Head of caudate nucleus (tissue), 42 donors: ENCODE results near the gene CAPZA1.

Experiments
- DNase-seq, 42 donors: peaks; one replicate each; pipeline versions ENCODE4 v3.0.0 to v3.0.0-alpha.2; 2020 to 2021; ENCODE audit warnings: mixed read lengths in 7 of 42
- intact Hi-C: fragments of 100-400 bp; cut with DNase I; formaldehyde crosslinking; loops from one replicate; pipeline ENCODE4 v1.15.0; 2022

The CAPZA1 gene

GRCh38 chr1:112707221-112708001 is 87.8 kb downstream of the CAPZA1 start:
- intact Hi-C loops = loop anchor here (2.0 to 10.0 kb wide), 3 partner anchors 83 to 313 kb away; partner anchors contain the start of gene CTTNBP2NL
- peak; percentile 55 to 91 (median 82) for DNase-seq

GRCh38 chr1:112708002-112708448 is 88.4 kb downstream of the CAPZA1 start:
- intact Hi-C loops = loop anchor here (5.0 to 10.0 kb wide), 2 partner anchors 206 to 313 kb away; partner anchors contain the start of gene CTTNBP2NL
- no peak for DNase-seq

- DNase-seq = no peak
Observed at GRCh38 chr1:112708489-112708888, 88.9 kb downstream of the CAPZA1 start.

GRCh38 chr1:112710159-112710558 is 90.5 kb downstream of the CAPZA1 start:
- DNase-seq = no peak
- intact Hi-C loops = loop anchor here (5.0 to 10.0 kb wide), 4 partner anchors 33 to 335 kb away; partner anchors contain the start of gene SLC16A1

More at GRCh38 chr1:112708489-112708888, 88.9 kb downstream of the CAPZA1 start:
- intact Hi-C loops = loop anchor here (5.0 to 10.0 kb wide), 2 partner anchors 206 to 314 kb away; partner anchors contain the start of gene CTTNBP2NL

GRCh38 chr1:112710586-112710985 is 91.0 kb downstream of the CAPZA1 start:
- DNase-seq = no peak
- intact Hi-C loops = loop anchor here (5.0 to 10.0 kb wide), 4 partner anchors 33 to 334 kb away; partner anchors contain the start of gene SLC16A1

- intact Hi-C loops = loop anchor here (5.0 to 10.0 kb wide), 4 partner anchors 34 to 334 kb away; partner anchors contain the start of gene SLC16A1
- no peak for DNase-seq
Observed at GRCh38 chr1:112711041-112711440, 91.4 kb downstream of the CAPZA1 start.

- intact Hi-C loops = loop anchor here (5.0 to 10.0 kb wide), 4 partner anchors 34 to 333 kb away; partner anchors contain the start of gene SLC16A1
- no peak for DNase-seq
Observed at GRCh38 chr1:112711670-112712069, 92.0 kb downstream of the CAPZA1 start.

- intact Hi-C loops = loop anchor here (5.0 to 10.0 kb wide), 4 partner anchors 35 to 333 kb away; partner anchors contain the start of gene SLC16A1
- DNase-seq = no peak
Observed at GRCh38 chr1:112712191-112712590, 92.6 kb downstream of the CAPZA1 start.

- DNase-seq = no peak
- intact Hi-C loops = loop anchor here (5.0 to 10.0 kb wide), 4 partner anchors 35 to 332 kb away; partner anchors contain the start of gene SLC16A1
Observed at GRCh38 chr1:112712701-112713128, 93.1 kb downstream of the CAPZA1 start.

GRCh38 chr1:112713466-112714312 is 94.1 kb downstream of the CAPZA1 start:
- intact Hi-C loops = loop anchor here (5.0 to 10.0 kb wide), 4 partner anchors 36 to 331 kb away; partner anchors contain the start of gene SLC16A1
- DNase-seq = peak in 1 of 42 donors; percentile 34

- DNase-seq = peak in 1 of 42 donors; percentile 35
- intact Hi-C loops = loop anchor here (5.0 to 10.0 kb wide), 4 partner anchors 37 to 330 kb away; partner anchors contain the start of gene SLC16A1
Observed at GRCh38 chr1:112714313-112715263, 95.0 kb downstream of the CAPZA1 start.

- DNase-seq = peak; percentile 68 to 94 (median 86)
- intact Hi-C loops = loop anchor here (10.0 kb wide), 3 partner anchors 159 to 329 kb away; partner anchors contain the start of gene SLC16A1
Observed at GRCh38 chr1:112715264-112716053, 95.8 kb downstream of the CAPZA1 start, which contains the start of gene PPM1J. PPM1J (minus strand) TSS chr1:112715332; CDS start chr1:112715301, 31 bp downstream.

- DNase-seq = peak; percentile 78 to 97 (median 93)
- intact Hi-C loops = loop anchor here (10.0 kb wide), 3 partner anchors 159 to 329 kb away; partner anchors contain the start of gene SLC16A1
Observed at GRCh38 chr1:112716133-112716720, 96.6 kb downstream of the CAPZA1 start.

- no peak for DNase-seq
Observed at GRCh38 chr1:112717263-112717873, 97.7 kb downstream of the CAPZA1 start.

GRCh38 chr1:112718691-112719418 is 99.2 kb downstream of the CAPZA1 start:
- DNase-seq = peak; percentile 48 to 93 (median 86)
- intact Hi-C loops = loop anchor here (10.0 kb wide), 3 partner anchors 156 to 326 kb away; partner anchors contain the start of gene SLC16A1

More at GRCh38 chr1:112717263-112717873, 97.7 kb downstream of the CAPZA1 start:
- intact Hi-C loops = loop anchor here (10.0 kb wide), 3 partner anchors 157 to 327 kb away; partner anchors contain the start of gene SLC16A1
